ENCODE measurements around the gene TNN. TPM values are rescaled to one million over a fixed set of nuclear protein-coding genes. Genes with fewer than 3 reads are reported as not detected.

The TNN gene
- total and polyA plus RNA-seq, 5 donors from 2014 or later: 0.09 TPM; not detected in 4

DNA sequence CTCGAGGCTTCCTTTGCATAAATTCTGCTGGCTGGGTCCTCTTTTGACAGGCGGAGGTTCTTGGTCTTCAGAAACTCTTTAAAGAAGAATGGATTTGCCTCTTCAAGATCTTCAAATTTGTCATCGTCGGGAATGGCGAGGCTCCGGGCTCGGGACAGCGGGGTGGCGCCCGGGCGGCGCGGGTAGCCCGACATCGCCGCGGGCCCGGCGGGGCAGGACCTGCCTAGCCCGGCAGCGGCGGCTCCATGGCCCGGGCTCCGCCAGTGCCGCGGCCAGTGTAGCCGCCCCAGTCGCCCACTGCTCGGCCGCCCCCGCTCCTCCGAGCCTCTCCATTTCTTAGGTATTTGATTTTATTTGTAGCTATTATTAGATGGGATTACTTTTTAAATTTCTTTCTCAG, 22.1 kb upstream of the TNN start:
- H3K4me1 Mint-ChIP-seq: no peaks in the 10 kb centered on the region
- no peaks in the 10 kb centered on the region for H3K36me3 Mint-ChIP-seq
- DNase-seq (no peak), ATAC-seq (ENCODE audit: low read depth in 2 of 2) (no peak)
- H3K9me3 Mint-ChIP-seq: peaks cover 0 to 1% (median 0%) of the 10 kb centered on the region in 7 donors
- H3K4me3 Mint-ChIP-seq: no peak overlapping the region
- Histone ChIP-seq H3K27ac (ENCODE audit: insufficient read depth, low read length, poor library complexity, severe bottlenecking) (no peak overlapping the region), H3K9me3 (ENCODE audit: control insufficient read depth in 2 of 2, low read length in 2 of 2) (no peaks in the 10 kb centered on the region), H3K4me3 (ENCODE audit: low read depth, low read length) (no peak overlapping the region), H3K4me1 (ENCODE audit: control insufficient read depth, insufficient read depth, low read length, poor library complexity, severe bottlenecking) (no peaks in the 10 kb centered on the region), H3K36me3 (ENCODE audit: control insufficient read depth, insufficient read depth, low read length) (no peaks in the 10 kb centered on the region), H3K27me3 (ENCODE audit: control insufficient read depth, insufficient read depth, low read length) (peaks cover 13% of the 10 kb centered on the region)
- H3K27me3 Mint-ChIP-seq: peaks cover 46% of the 10 kb centered on the region
- H3K27ac Mint-ChIP-seq: no peak overlapping the region

DNA sequence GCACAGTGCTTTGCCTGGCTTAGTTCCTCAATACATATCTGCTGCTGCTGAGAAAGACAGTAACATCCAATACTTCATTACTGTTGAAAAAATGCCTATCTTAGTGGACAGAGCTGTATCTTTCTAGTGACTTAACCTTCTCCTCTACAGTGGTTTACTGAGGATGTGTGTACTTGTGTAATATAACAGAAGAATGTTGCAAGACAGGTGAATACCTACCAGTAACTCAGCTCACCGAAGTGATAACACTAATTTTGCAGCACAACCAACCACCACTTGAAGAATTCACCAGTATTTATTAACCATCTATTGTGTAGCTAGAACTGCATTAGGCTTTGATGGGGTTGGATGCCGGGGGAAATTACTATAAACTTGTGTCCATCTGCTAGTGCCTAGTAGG, 16.6 kb upstream of the TNN start:
- Histone ChIP-seq H3K27me3 (ENCODE audit: control insufficient read depth, insufficient read depth, low read length) (peaks cover 23% of the 10 kb centered on the region), H3K27ac (ENCODE audit: insufficient read depth, low read length, poor library complexity, severe bottlenecking) (no peak overlapping the region), H3K9me3 (ENCODE audit: control insufficient read depth in 2 of 2, low read length in 2 of 2) (no peaks in the 10 kb centered on the region), H3K4me3 (ENCODE audit: low read depth, low read length) (no peak overlapping the region), H3K4me1 (ENCODE audit: control insufficient read depth, insufficient read depth, low read length, poor library complexity, severe bottlenecking) (no peaks in the 10 kb centered on the region), H3K36me3 (ENCODE audit: control insufficient read depth, insufficient read depth, low read length) (no peaks in the 10 kb centered on the region)
- Mint-ChIP-seq H3K27ac (no peak overlapping the region), H3K27me3 (peaks cover 62% of the 10 kb centered on the region), H3K4me1 (no peaks in the 10 kb centered on the region), H3K4me3 (no peak overlapping the region), H3K36me3 (no peaks in the 10 kb centered on the region), H3K9me3 (peaks cover 0 to 3% (median 0%) of the 10 kb centered on the region in 7 donors)
- DNase-seq (no peak), ATAC-seq (ENCODE audit: low read depth in 2 of 2) (no peak)

- Mint-ChIP-seq H3K9me3 (peaks cover 0 to 7% (median 0%) of the 10 kb centered on the region in 7 donors), H3K4me1 (no peaks in the 10 kb centered on the region), H3K27me3 (peaks cover 49% of the 10 kb centered on the region), H3K4me3 (no peak overlapping the region), H3K36me3 (no peaks in the 10 kb centered on the region), H3K27ac (no peak overlapping the region)
- peaks cover 16% of the 10 kb centered on the region for H3K27me3 ChIP-seq (ENCODE audit: control insufficient read depth, insufficient read depth, low read length)
- ATAC-seq (ENCODE audit: low read depth in 2 of 2) (no peak), DNase-seq (no peak)
- no peaks in the 10 kb centered on the region for H3K9me3 ChIP-seq (ENCODE audit: control insufficient read depth in 2 of 2, low read length in 2 of 2)
- no peak overlapping the region for H3K4me3 ChIP-seq (ENCODE audit: low read depth, low read length)
- no peak overlapping the region for H3K27ac ChIP-seq (ENCODE audit: insufficient read depth, low read length, poor library complexity, severe bottlenecking)
- no peaks in the 10 kb centered on the region for H3K4me1 ChIP-seq (ENCODE audit: control insufficient read depth, insufficient read depth, low read length, poor library complexity, severe bottlenecking)
- H3K36me3 ChIP-seq (ENCODE audit: control insufficient read depth, insufficient read depth, low read length): no peaks in the 10 kb centered on the region
Observed at GRCh38 chr1:175054736-175055135, 12.9 kb upstream of the TNN start.

- H3K27ac Mint-ChIP-seq: no peak overlapping the region
- no peak for ATAC-seq (ENCODE audit: low read depth in 2 of 2)
- peaks cover 0 to 1% (median 0%) of the 10 kb centered on the region in 7 donors for H3K9me3 Mint-ChIP-seq
Observed at GRCh38 chr1:175062339-175062738, 5.3 kb upstream of the TNN start.

DNA sequence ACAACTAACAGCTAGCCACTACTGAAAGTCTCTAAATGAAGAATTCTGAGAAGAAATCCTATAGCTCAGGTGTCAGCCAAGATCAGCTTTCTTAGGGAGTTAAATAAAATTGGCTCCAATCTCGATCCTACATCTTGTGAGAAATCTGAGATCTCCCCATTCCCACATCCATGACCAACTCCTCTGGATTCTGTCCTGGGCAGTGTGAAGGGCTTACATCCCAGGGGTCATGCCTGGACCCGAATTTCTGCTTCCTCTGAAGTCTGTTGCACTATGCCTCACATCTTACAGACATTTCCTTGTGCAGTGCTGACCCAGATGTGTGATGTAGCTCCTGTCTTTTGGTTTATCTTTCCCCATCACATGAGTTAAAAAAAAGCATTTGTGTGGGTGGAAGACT, 4.8 kb upstream of the TNN start:
- no peak overlapping the region for H3K27ac ChIP-seq (ENCODE audit: insufficient read depth, low read length, poor library complexity, severe bottlenecking)
- Mint-ChIP-seq H3K27ac (no peak overlapping the region), H3K4me3 (no peak overlapping the region), H3K4me1 (peaks cover 0 to 6% (median 0%) of the 10 kb centered on the region in 4 donors), H3K27me3 (peaks cover 26% of the 10 kb centered on the region), H3K36me3 (no peaks in the 10 kb centered on the region), H3K9me3 (peaks cover 0 to 1% (median 0%) of the 10 kb centered on the region in 7 donors)
- no peak overlapping the region for H3K4me3 ChIP-seq (ENCODE audit: low read depth, low read length)
- no peaks in the 10 kb centered on the region for H3K9me3 ChIP-seq (ENCODE audit: control insufficient read depth in 2 of 2, low read length in 2 of 2)
- H3K4me1 ChIP-seq (ENCODE audit: control insufficient read depth, insufficient read depth, low read length, poor library complexity, severe bottlenecking): no peaks in the 10 kb centered on the region
- no peak for ATAC-seq (ENCODE audit: low read depth in 2 of 2)
- H3K36me3 ChIP-seq (ENCODE audit: control insufficient read depth, insufficient read depth, low read length): no peaks in the 10 kb centered on the region
- DNase-seq: no peak
- peaks cover 2% of the 10 kb centered on the region for H3K27me3 ChIP-seq (ENCODE audit: control insufficient read depth, insufficient read depth, low read length)

More at GRCh38 chr1:175062339-175062738, 5.3 kb upstream of the TNN start:
- Histone ChIP-seq H3K4me1 (ENCODE audit: control insufficient read depth, insufficient read depth, low read length, poor library complexity, severe bottlenecking) (no peaks in the 10 kb centered on the region), H3K27me3 (ENCODE audit: control insufficient read depth, insufficient read depth, low read length) (no peaks in the 10 kb centered on the region), H3K27ac (ENCODE audit: insufficient read depth, low read length, poor library complexity, severe bottlenecking) (no peak overlapping the region), H3K36me3 (ENCODE audit: control insufficient read depth, insufficient read depth, low read length) (no peaks in the 10 kb centered on the region), H3K4me3 (ENCODE audit: low read depth, low read length) (no peak overlapping the region), H3K9me3 (ENCODE audit: control insufficient read depth in 2 of 2, low read length in 2 of 2) (no peaks in the 10 kb centered on the region)
- peaks cover 0 to 6% (median 0%) of the 10 kb centered on the region in 4 donors for H3K4me1 Mint-ChIP-seq
- no peak overlapping the region for H3K4me3 Mint-ChIP-seq
- H3K27me3 Mint-ChIP-seq: peaks cover 21% of the 10 kb centered on the region
- no peak for DNase-seq
- no peaks in the 10 kb centered on the region for H3K36me3 Mint-ChIP-seq

DNA sequence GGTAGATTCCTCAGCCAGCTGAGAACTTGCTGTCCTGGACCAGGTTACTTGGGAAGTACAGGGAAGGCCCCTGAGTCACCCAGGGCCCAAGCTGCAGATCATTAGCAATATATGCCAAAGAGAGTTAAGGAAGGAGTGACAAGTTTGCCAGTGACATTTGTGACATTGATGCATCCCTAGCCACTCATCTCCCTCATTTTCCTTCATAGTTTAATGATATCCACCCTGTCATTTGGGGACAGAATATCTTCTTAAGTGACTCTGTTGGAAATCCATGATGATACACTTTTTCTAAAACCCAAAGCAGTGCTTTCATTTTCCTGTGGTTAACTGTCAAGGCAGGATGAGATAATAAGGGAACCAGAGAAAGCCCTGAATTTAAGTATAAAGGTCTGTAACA, 3.2 kb downstream of the TNN start:
- peaks cover 45% of the 10 kb centered on the region for H3K27me3 Mint-ChIP-seq

GRCh38 chr1:175071276-175071943, 3.8 kb downstream of the TNN start:
- Histone ChIP-seq H3K36me3 (ENCODE audit: control insufficient read depth, insufficient read depth, low read length) (no peaks in the 10 kb centered on the region), H3K27ac (ENCODE audit: insufficient read depth, low read length, poor library complexity, severe bottlenecking) (no peak overlapping the region), H3K4me3 (ENCODE audit: low read depth, low read length) (no peak overlapping the region), H3K9me3 (ENCODE audit: control insufficient read depth in 2 of 2, low read length in 2 of 2) (no peaks in the 10 kb centered on the region), H3K27me3 (ENCODE audit: control insufficient read depth, insufficient read depth, low read length) (peaks cover 4% of the 10 kb centered on the region), H3K4me1 (ENCODE audit: control insufficient read depth, insufficient read depth, low read length, poor library complexity, severe bottlenecking) (no peaks in the 10 kb centered on the region)
- DNase-seq: no peak
- H3K27me3 Mint-ChIP-seq: peaks cover 39% of the 10 kb centered on the region
- no peaks in the 10 kb centered on the region for H3K36me3 Mint-ChIP-seq
- H3K27ac Mint-ChIP-seq: no peak overlapping the region
- H3K9me3 Mint-ChIP-seq: no peaks in the 10 kb centered on the region
- H3K4me1 Mint-ChIP-seq: peaks cover 0 to 9% (median 0%) of the 10 kb centered on the region in 4 donors
- ATAC-seq (ENCODE audit: low read depth in 2 of 2): no peak
- H3K4me3 Mint-ChIP-seq: peak overlapping the region in 1 of 4 donors; percentile 25

More for the DNA sequence above, 3.2 kb downstream of the TNN start:
- Histone ChIP-seq H3K4me1 (ENCODE audit: control insufficient read depth, insufficient read depth, low read length, poor library complexity, severe bottlenecking) (no peaks in the 10 kb centered on the region), H3K9me3 (ENCODE audit: control insufficient read depth in 2 of 2, low read length in 2 of 2) (no peaks in the 10 kb centered on the region), H3K36me3 (ENCODE audit: control insufficient read depth, insufficient read depth, low read length) (no peaks in the 10 kb centered on the region), H3K27ac (ENCODE audit: insufficient read depth, low read length, poor library complexity, severe bottlenecking) (no peak overlapping the region), H3K27me3 (ENCODE audit: control insufficient read depth, insufficient read depth, low read length) (peaks cover 4% of the 10 kb centered on the region), H3K4me3 (ENCODE audit: low read depth, low read length) (no peak overlapping the region)
- DNase-seq (no peak), ATAC-seq (ENCODE audit: low read depth in 2 of 2) (no peak)
- H3K27ac Mint-ChIP-seq: no peak overlapping the region
- no peaks in the 10 kb centered on the region for H3K36me3 Mint-ChIP-seq
- no peaks in the 10 kb centered on the region for H3K9me3 Mint-ChIP-seq
- peaks cover 0 to 9% (median 0%) of the 10 kb centered on the region in 4 donors for H3K4me1 Mint-ChIP-seq
- no peak overlapping the region for H3K4me3 Mint-ChIP-seq
